GM18505 (cell line): ENCODE data around the gene COX8A.

Source experiments
- ATAC-seq: cut with Tn5 transposase; IDR thresholded peaks from one replicate; pipeline ENCODE4 v1.9.1; 2021; ENCODE audit not compliant: unreplicated experiment
- POLR2A ChIP-seq: IDR thresholded peaks from 4 replicates; pipeline ENCODE4 v1.6.1; 2011; ENCODE audit warnings: borderline replicate concordance; ENCODE audit not compliant: insufficient read depth, insufficient read length; ENCODE audit errors: extremely low read depth

COX8A gene

GRCh38 chr11:63986156-63986931, 11.9 kb downstream of the COX8A start, which contains the start of gene OTUB1:
OTUB1 (plus strand) TSS chr11:63986438; CDS start chr11:63986457, 19 bp downstream.
- peak; percentile 75 for ATAC-seq
- peak; percentile 86 for TF ChIP-seq POLR2A

- ATAC-seq: no peak
Measured at GRCh38 chr11:63986932-63987513, 12.6 kb downstream of the COX8A start.

GRCh38 chr11:63991558-63991957, 17.1 kb downstream of the COX8A start:
- TF ChIP-seq POLR2A: no peak
- ATAC-seq: no peak

More at GRCh38 chr11:63986932-63987513, 12.6 kb downstream of the COX8A start:
- no peak for TF ChIP-seq POLR2A

- ATAC-seq: no peak
- TF ChIP-seq POLR2A: no peak
Measured at GRCh38 chr11:63993100-63993499, 18.7 kb downstream of the COX8A start.

GRCh38 chr11:63993993-63994392, 19.6 kb downstream of the COX8A start:
- no peak for ATAC-seq
- TF ChIP-seq POLR2A: no peak

- TF ChIP-seq POLR2A: no peak
Measured at GRCh38 chr11:63996512-63996911, 22.1 kb downstream of the COX8A start.

GRCh38 chr11:63997104-63997700, 22.8 kb downstream of the COX8A start:
- TF ChIP-seq POLR2A: no peak
- ATAC-seq: no peak

More at GRCh38 chr11:63996512-63996911, 22.1 kb downstream of the COX8A start:
- ATAC-seq: no peak

- no peak for TF ChIP-seq POLR2A
- ATAC-seq: no peak
Measured at GRCh38 chr11:63997801-63998337, 23.4 kb downstream of the COX8A start.

GRCh38 chr11:63998558-63999348, 24.3 kb downstream of the COX8A start:
- no peak for ATAC-seq

GRCh38 chr11:63999349-64000025, 25.1 kb downstream of the COX8A start:
- ATAC-seq: no peak
- no peak for TF ChIP-seq POLR2A

More at GRCh38 chr11:63998558-63999348, 24.3 kb downstream of the COX8A start:
- no peak for TF ChIP-seq POLR2A

GRCh38 chr11:64000026-64000739, 25.8 kb downstream of the COX8A start:
- no peak for ATAC-seq
- no peak for TF ChIP-seq POLR2A

GRCh38 chr11:64000740-64001483, 26.5 kb downstream of the COX8A start:
- no peak for ATAC-seq

More at GRCh38 chr11:64000740-64001483, 26.5 kb downstream of the COX8A start:
- TF ChIP-seq POLR2A: no peak
